Measurements from ENCODE around the gene SH3PXD2A. TPM values are rescaled to one million over a fixed set of nuclear protein-coding genes. Genes with fewer than 3 reads are reported as not detected.

Gene SH3PXD2A
- total RNA-seq, 4 donors from 2014 or later, result 35.0 to 54.8 (median 45.4) TPM

DNA sequence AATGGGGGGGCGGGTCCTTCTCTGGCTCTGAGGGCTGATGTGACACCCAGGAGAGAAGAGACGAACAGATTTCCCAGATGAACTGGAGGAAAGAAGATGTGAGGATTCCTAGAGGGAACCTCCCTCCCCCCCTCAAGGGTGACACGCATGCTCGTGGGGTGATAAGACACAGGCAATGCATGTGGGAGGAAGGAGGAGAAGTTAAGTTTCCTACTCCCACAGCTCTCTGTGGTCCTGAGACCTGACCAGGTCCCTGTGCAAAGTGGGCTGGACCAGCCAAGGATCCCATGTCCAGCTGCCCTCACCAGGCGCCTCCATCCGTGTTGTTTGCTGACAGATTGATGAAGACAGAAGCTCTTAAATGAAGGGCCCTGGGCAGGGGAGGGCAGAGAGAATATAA, 112.6 kb downstream of the SH3PXD2A start:
- WGBS, 2 donors, result 82 to 90% methylated on average over 6 of the region's 6 CpGs
- no peak overlapping the region for H3K4me3 ChIP-seq (ENCODE audit: low read depth, poor library complexity, severe bottlenecking)
- no peak for DNase-seq (ENCODE audit: low spot score in 2 of 2)
- TF ChIP-seq, protein P1, sequence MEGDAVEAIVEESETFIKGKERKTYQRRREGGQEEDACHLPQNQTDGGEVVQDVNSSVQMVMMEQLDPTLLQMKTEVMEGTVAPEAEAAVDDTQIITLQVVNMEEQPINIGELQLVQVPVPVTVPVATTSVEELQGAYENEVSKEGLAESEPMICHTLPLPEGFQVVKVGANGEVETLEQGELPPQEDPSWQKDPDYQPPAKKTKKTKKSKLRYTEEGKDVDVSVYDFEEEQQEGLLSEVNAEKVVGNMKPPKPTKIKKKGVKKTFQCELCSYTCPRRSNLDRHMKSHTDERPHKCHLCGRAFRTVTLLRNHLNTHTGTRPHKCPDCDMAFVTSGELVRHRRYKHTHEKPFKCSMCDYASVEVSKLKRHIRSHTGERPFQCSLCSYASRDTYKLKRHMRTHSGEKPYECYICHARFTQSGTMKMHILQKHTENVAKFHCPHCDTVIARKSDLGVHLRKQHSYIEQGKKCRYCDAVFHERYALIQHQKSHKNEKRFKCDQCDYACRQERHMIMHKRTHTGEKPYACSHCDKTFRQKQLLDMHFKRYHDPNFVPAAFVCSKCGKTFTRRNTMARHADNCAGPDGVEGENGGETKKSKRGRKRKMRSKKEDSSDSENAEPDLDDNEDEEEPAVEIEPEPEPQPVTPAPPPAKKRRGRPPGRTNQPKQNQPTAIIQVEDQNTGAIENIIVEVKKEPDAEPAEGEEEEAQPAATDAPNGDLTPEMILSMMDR (IDR thresholded peaks at IDR 0.05), result no peak
- TF ChIP-seq POLR2A (IDR thresholded peaks at IDR 0.05), result no peak
- intact Hi-C loops (cut with DNase I; ENCODE audit: low total_unique reads), result no loop called here

DNA sequence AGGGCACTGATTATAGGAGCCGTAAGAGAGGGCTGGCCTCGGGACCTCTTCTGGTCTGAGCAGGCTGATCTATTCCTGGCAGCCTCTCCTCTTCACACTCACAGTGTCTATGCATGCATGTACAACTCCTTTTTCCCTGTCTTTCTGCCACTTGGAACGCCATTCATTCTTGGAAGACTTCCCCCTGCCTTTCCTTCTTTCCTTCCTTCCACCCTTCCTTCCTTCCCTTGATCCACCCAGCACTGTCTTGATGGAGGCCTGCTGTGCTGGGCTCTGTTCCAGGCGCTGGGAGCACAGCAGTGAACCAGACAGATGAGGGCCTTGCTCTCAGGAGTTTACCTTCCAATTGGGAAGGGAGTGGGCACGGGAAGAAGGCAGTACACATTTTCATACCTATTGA, 114.8 kb downstream of the SH3PXD2A start:
- WGBS, 2 donors, result 33 to 37% methylated on average over 5 of the region's 5 CpGs
- no peak for DNase-seq (ENCODE audit: low spot score in 2 of 2)
- H3K4me3 ChIP-seq (ENCODE audit: low read depth, poor library complexity, severe bottlenecking), result no peak overlapping the region
- TF ChIP-seq POLR2A (IDR thresholded peaks at IDR 0.05), result no peak
- TF ChIP-seq, protein P1 (IDR thresholded peaks at IDR 0.05), result no peak
- intact Hi-C loops (cut with DNase I; ENCODE audit: low total_unique reads), result no loop called here

DNA sequence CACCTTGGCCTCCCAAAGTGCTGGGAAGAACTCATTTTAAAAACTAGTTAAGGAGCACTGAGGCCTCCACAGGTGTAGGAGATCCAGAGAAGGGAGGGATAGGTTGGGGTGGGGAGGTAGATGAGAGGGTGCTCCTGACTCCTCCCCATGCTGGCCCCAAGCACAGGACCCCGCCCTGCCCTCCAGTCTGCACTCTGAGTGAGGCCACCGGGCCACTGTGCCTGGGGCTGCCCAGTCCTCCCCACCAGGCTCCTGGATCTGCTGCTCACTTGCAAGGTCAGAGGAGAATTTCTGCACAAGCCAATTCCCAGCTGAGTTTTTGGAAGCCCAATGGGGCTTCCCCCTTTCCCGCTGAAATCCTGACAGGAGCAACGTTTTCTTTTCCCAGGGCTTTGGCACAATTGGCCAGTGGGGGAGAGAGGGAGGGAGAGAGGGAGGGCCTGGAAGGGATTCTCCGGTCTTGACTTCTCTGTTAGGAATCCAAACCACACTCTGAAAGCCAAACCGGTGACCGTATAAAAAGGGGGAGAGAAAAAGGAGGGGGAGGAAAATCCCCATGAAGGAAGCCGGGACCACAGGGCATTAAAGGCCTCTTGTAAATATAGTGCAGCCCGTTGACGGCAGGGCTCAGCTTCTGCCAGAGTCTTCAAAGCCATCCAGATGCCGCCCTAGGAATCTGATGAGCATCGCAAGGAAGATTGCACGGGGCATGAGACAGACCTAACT, 116.2 kb downstream of the SH3PXD2A start:
- WGBS, 2 donors, result 25 to 34% methylated on average over 13 of the region's 13 CpGs
- intact Hi-C loops (cut with DNase I; ENCODE audit: low total_unique reads), result no loop called here
- TF ChIP-seq, protein P1 (IDR thresholded peaks at IDR 0.05), result no peak
- no peak for TF ChIP-seq POLR2A (IDR thresholded peaks at IDR 0.05)
- DNase-seq (ENCODE audit: low spot score in 2 of 2), result no peak
- no peak overlapping the region for H3K4me3 ChIP-seq (ENCODE audit: low read depth, poor library complexity, severe bottlenecking)

DNA sequence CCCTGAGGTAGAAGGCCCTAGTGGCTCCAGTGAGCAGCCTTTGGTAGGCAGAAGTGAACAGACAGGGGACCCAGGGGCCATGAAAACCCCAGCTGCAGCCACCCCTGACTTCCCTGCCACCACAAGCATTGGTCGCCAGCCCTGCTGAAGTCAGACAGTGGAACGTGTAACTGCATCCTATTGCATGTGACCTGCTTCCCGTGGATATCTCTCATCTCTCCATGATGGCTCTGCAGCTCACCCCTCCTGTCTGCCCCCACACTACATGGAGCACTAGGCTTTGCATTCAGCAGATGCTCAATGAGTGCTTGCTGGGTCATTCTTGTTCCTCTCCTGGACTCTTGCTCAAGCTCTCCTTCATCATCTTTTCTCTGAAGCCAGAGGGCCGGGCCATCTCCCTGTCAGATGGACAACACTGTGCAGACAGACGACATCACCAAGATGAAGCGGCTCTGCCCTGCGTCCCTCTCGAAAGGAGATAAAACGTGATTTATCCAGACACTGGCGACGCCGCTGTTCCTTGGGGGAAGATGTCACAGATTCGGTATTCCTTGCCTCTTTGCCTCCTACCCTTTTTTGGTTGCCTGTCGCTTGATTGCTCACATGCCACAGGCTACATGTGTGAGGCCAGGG, 117.5 kb downstream of the SH3PXD2A start:
- H3K4me3 ChIP-seq (ENCODE audit: low read depth, poor library complexity, severe bottlenecking), result no peak overlapping the region
- intact Hi-C loops (cut with DNase I; ENCODE audit: low total_unique reads), result no loop called here
- DNase-seq (ENCODE audit: low spot score in 2 of 2), result no peak
- 87 to 89% methylated on average over 14 of the region's 14 CpGs for WGBS, 2 donors
- TF ChIP-seq, protein P1 (IDR thresholded peaks at IDR 0.05), result no peak
- no peak for TF ChIP-seq POLR2A (IDR thresholded peaks at IDR 0.05)

DNA sequence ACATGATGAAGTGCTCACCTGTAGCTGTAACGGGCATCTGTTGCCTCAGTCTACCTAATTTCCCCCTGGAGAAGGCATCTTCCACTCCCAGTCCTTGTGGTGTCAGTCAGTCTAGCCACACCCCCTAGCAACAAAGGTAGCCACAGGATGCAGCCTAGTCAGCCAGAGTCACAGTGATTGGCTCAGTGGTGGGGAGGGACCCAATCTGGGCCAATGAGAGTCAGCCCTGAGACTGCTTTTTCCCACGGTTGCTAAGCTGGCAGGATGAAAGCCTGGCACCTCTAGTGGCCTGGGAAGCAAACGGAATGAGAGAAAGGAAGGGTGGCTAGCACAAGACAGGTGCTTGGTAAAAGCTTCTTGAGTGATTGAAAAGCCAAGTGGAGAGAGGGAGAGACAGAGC, 118.6 kb downstream of the SH3PXD2A start:
- WGBS, 2 donors, result 37 to 57% methylated on average over 3 of the region's 3 CpGs
- H3K4me3 ChIP-seq (ENCODE audit: low read depth, poor library complexity, severe bottlenecking), result no peak overlapping the region
- intact Hi-C loops (cut with DNase I; ENCODE audit: low total_unique reads), result no loop called here
- DNase-seq (ENCODE audit: low spot score in 2 of 2), result no peak
- no peak for TF ChIP-seq POLR2A (IDR thresholded peaks at IDR 0.05)
- TF ChIP-seq, protein P1 (IDR thresholded peaks at IDR 0.05), result no peak
